HepG2 (cell line): ENCODE measurements around the gene C19orf33. TPM values are rescaled to one million over a fixed set of nuclear protein-coding genes. Genes with fewer than 3 reads are reported as not detected.
A peak's percentile ranks its signal among the peaks of the same experiment; 100 is the strongest.

Source experiments
- ARID5B ChIP-seq: IDR thresholded peaks from 2 replicates; pipeline ENCODE4 v1.4.0; 2020; ENCODE audit warnings: mild to moderate bottlenecking, missing genetic modification reagents
- ASH2L ChIP-seq: fragments of 300-600, 200-600 bp; sonication (generic); IDR thresholded peaks from 2 replicates; pipeline ENCODE4 v1.7.0; 2017; ENCODE audit warnings: low read depth, mild to moderate bottlenecking, moderate library complexity, mixed read lengths, low read length; ENCODE audit not compliant: insufficient read length
- DNMT1 ChIP-seq: sonication (generic); formaldehyde crosslinking; IDR thresholded peaks from 2 replicates; pipeline ENCODE4 v1.5.1; 2020; ENCODE audit warnings: mild to moderate bottlenecking, missing genetic modification reagents
- MTF2 ChIP-seq: sonication (generic); formaldehyde crosslinking; IDR thresholded peaks from 2 replicates; pipeline ENCODE4 v1.5.0; 2020; ENCODE audit warnings: missing genetic modification reagents, borderline replicate concordance
- PTBP1 ChIP-seq: fragments of 200-400 bp; formaldehyde crosslinking; IDR thresholded peaks from 2 replicates; pipeline ENCODE4 v1.6.1; 2018; ENCODE audit warnings: low read length, low read depth; ENCODE audit not compliant: poor library complexity, severe bottlenecking
- TOE1 ChIP-seq: sonication (generic); formaldehyde crosslinking; IDR thresholded peaks from 2 replicates; pipeline ENCODE4 v1.4.0; 2020; ENCODE audit warnings: mild to moderate bottlenecking, missing genetic modification reagents
- ZNF343 ChIP-seq: sonication (generic); formaldehyde crosslinking; IDR thresholded peaks from 2 replicates; pipeline ENCODE4 v1.4.0; 2020; ENCODE audit warnings: mild to moderate bottlenecking, missing genetic modification reagents
- ZNF383 ChIP-seq: sonication (generic); formaldehyde crosslinking; IDR thresholded peaks from 2 replicates; pipeline ENCODE4 v1.4.0; 2020; ENCODE audit warnings: missing genetic modification reagents, mild to moderate bottlenecking, borderline replicate concordance
- ZNF609 ChIP-seq: sonication (generic); formaldehyde crosslinking; IDR thresholded peaks from 2 replicates; pipeline ENCODE4 v1.4.0; 2020; ENCODE audit warnings: mild to moderate bottlenecking, missing genetic modification reagents, borderline replicate concordance
- polyA plus RNA-seq, 8 experiments: library from polyadenylated mRNA; depleted of rRNA in 3 of 8; stranded (reverse) in 7 of 8; unstranded in 1 of 8; fragments of >200 nt; fragmentation: Illumina TruSeq in 4 of 8; extraction: Trizol in 4 of 8; gene quantifications; 2 replicates each; pipeline versions ENCODE4 v1.2.1 to v1.2.3, GENCODE V29; 2011 to 2016; ENCODE audit warnings: low read depth in 4 of 8, missing spikeins in 1 of 8, mixed read lengths in 1 of 8; ENCODE audit not compliant: insufficient read depth in 1 of 8
- total RNA-seq, 5 experiments: library from RNA; depleted of rRNA; stranded (reverse); fragments of >200 nt; fragmentation: Illumina TruSeq; extraction: Trizol; gene quantifications; 2 replicates each; pipeline ENCODE4 v1.2.3, GENCODE V29; 2016; ENCODE audit warnings: low read depth in 1 of 5
- TF ChIP-seq, protein P1 (sequence below): IDR thresholded peaks from 2 replicates; pipeline ENCODE4 v1.6.1; 2016; ENCODE audit warnings: missing biosample characterization, missing genetic modification reagents, low read depth
- TF ChIP-seq, protein P2 (sequence below): sonication (generic); formaldehyde crosslinking; IDR thresholded peaks from 2 replicates; pipeline ENCODE4 v1.5.0; 2020; ENCODE audit warnings: missing genetic modification reagents
- TF ChIP-seq, protein P3 (sequence below): IDR thresholded peaks from 2 replicates; pipeline ENCODE4 v1.6.1; 2016

Gene C19orf33
- total and polyA plus RNA-seq, 2 of the 13 experiments (the other 11 are each of a cell fraction or from before 2014, with no cell fraction given), result 2.5 to 3.3 TPM

DNA sequence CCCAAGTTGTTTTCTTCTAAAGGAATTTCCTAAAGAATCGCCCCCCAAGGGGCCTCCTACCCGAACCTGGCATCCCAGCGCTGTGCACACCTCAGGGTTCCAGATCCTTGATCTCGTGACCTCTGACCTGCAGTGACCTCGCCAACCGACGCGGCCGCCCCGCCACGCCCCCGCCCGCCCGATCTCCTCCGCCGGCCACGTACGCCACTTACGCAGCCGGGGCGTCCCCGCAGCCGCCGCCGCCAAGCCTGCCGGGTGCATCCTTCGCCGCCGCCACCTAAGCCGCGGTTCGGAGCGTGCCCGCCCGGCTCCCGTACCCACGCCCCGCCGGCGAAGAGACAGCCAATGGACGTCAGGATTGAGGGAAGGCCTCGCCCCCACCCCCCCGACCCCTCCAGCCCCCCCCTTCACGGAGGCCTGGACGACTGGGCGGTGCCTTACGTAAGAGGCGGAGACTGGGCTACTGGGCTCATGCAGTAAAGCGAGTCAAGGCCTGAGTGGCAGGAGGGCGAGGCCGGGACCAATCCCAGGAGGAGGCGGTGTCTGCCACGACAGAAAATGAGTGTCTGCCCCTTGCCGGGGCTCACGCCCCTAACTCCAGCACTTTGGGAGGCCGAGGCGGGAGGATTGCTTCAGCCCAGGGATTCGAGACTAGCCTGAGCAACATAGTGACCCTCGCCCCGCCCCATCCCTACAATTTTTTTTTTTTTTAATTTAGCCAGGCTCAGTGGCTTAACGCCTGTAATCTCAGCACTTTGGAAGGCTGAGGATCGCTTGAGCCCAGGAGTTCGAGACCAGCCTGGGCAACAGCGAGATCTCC lies 11.8 kb downstream of the C19orf33 start, which contains the start of gene YIF1B (continued):
- TF ChIP-seq ARID5B (CRISPR knock-in tag), result peak; percentile 29; the same call in 1 of the 2 replicates
- 0 out of 2 replicates have a peak, but pooled peaks have one; percentile 42 for TF ChIP-seq DNMT1 (CRISPR knock-in tag)
- no peak for TF ChIP-seq PTBP1
- no peak for TF ChIP-seq TOE1 (CRISPR knock-in tag)
- TF ChIP-seq, protein P1, sequence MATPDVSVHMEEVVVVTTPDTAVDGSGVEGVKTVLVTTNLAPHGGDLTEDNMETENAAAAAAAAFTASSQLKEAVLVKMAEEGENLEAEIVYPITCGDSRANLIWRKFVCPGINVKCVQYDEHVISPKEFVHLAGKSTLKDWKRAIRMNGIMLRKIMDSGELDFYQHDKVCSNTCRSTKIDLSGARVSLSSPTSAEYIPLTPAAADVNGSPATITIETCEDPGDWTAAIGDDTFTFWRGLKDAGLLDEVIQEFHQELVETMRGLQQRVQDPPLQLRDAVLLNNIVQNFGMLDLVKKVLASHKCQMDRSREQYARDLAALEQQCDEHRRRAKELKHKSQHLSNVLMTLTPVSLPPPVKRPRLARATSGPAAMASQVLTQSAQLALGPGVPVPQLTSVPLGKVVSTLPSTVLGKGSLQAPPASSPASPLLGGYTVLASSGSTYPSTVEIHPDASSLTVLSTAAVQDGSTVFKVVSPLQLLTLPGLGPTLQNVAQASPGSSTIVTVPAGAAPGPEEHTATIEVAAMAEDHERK, result peak; percentile 73
- no peak for TF ChIP-seq ZNF343
- TF ChIP-seq, protein P2, sequence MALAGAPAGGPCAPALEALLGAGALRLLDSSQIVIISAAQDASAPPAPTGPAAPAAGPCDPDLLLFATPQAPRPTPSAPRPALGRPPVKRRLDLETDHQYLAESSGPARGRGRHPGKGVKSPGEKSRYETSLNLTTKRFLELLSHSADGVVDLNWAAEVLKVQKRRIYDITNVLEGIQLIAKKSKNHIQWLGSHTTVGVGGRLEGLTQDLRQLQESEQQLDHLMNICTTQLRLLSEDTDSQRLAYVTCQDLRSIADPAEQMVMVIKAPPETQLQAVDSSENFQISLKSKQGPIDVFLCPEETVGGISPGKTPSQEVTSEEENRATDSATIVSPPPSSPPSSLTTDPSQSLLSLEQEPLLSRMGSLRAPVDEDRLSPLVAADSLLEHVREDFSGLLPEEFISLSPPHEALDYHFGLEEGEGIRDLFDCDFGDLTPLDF, result no peak
- no peak for TF ChIP-seq MTF2 (CRISPR knock-in tag)
- TF ChIP-seq, protein P3, sequence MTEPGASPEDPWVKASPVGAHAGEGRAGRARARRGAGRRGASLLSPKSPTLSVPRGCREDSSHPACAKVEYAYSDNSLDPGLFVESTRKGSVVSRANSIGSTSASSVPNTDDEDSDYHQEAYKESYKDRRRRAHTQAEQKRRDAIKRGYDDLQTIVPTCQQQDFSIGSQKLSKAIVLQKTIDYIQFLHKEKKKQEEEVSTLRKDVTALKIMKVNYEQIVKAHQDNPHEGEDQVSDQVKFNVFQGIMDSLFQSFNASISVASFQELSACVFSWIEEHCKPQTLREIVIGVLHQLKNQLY, result no peak
- TF ChIP-seq ZNF383 (CRISPR knock-in tag), result no peak
- TF ChIP-seq ASH2L, result peak; percentile 56
- TF ChIP-seq ZNF609 (CRISPR knock-in tag), result no peak
